ENCODE results near the gene ABCA1.

GRCh38 chr9:104826079-104826775, 101.7 kb downstream of the ABCA1 start:
- TF ChIP-seq CTCF (IDR thresholded peaks at IDR 0.05), result no peak
- no peak for TF ChIP-seq POLR2AphosphoS5 (IDR thresholded peaks at IDR 0.05)
